Mesendoderm (in vitro differentiated cells): ENCODE data around the gene TEAD1. TPM values are rescaled to one million over a fixed set of nuclear protein-coding genes. Genes with fewer than 3 reads are reported as not detected.

ENCODE experiments used
- DNase-seq: peaks from one replicate; pipeline ENCODE4 v3.0.0; 2013
- H2AK5ac ChIP-seq: 2 replicates; pipeline ENCODE4 v1.6.1; 2013; ENCODE audit warnings: low read length, inconsistent platforms
- H2BK120ac ChIP-seq: 2 replicates; pipeline ENCODE4 v1.6.1; 2013; ENCODE audit warnings: low read depth, mild to moderate bottlenecking, low read length, moderate library complexity, mixed read lengths
- H2BK15ac ChIP-seq: replicated peaks from 2 replicates; pipeline ENCODE4 v1.6.1; 2013; ENCODE audit warnings: low read depth, mild to moderate bottlenecking, moderate library complexity
- H2BK5ac ChIP-seq: 2 replicates; pipeline ENCODE4 v1.6.1; 2013; ENCODE audit warnings: low read length, inconsistent platforms
- H3K18ac ChIP-seq: 2 replicates; pipeline ENCODE4 v1.6.1; 2013; ENCODE audit warnings: mild to moderate bottlenecking, low read length, mixed read lengths
- H3K23ac ChIP-seq: one replicate; pipeline ENCODE4 v1.6.1; 2013; ENCODE audit warnings: low read length
- H3K27ac ChIP-seq: 2 replicates; pipeline ENCODE4 v1.5.1; 2013; ENCODE audit warnings: low read depth, mild to moderate bottlenecking, inconsistent platforms, low read length, moderate library complexity
- H3K27me3 ChIP-seq: 2 replicates; pipeline ENCODE4 v1.6.1; 2013; ENCODE audit warnings: low read length, control low read depth, mild to moderate bottlenecking, inconsistent platforms; ENCODE audit not compliant: insufficient read depth, poor library complexity
- H3K36me3 ChIP-seq: 2 replicates; pipeline ENCODE4 v1.6.1; 2013; ENCODE audit warnings: low read length, inconsistent platforms; ENCODE audit not compliant: control insufficient read depth, insufficient read depth
- H3K4ac ChIP-seq: one replicate; pipeline ENCODE4 v1.6.1; 2013; ENCODE audit warnings: low read depth, mild to moderate bottlenecking, low read length, moderate library complexity
- H3K4me1 ChIP-seq: 2 replicates; pipeline ENCODE4 v1.6.1; 2013; ENCODE audit warnings: low read depth, low read length, inconsistent platforms; ENCODE audit not compliant: control insufficient read depth
- H3K4me2 ChIP-seq: 2 replicates; pipeline ENCODE4 v1.6.1; 2013; ENCODE audit warnings: low read length
- H3K4me3 ChIP-seq: 2 replicates; pipeline ENCODE4 v1.5.1; 2013; ENCODE audit warnings: mild to moderate bottlenecking, low read length
- H3K56ac ChIP-seq: one replicate; pipeline ENCODE4 v1.6.1; 2013; ENCODE audit warnings: low read length
- H3K79me1 ChIP-seq: 2 replicates; pipeline ENCODE4 v1.6.1; 2013; ENCODE audit warnings: low read length, inconsistent platforms
- H3K79me2 ChIP-seq: 2 replicates; pipeline ENCODE4 v1.6.1; 2013; ENCODE audit warnings: mild to moderate bottlenecking, low read length; ENCODE audit not compliant: control insufficient read depth, insufficient read depth
- H3K9ac ChIP-seq: 2 replicates; pipeline ENCODE4 v1.6.1; 2013; ENCODE audit warnings: low read length, inconsistent platforms
- H4K5ac ChIP-seq: one replicate; pipeline ENCODE4 v1.6.1; 2013; ENCODE audit warnings: low read length
- H4K8ac ChIP-seq: one replicate; pipeline ENCODE4 v1.6.1; 2013; ENCODE audit warnings: low read depth, mild to moderate bottlenecking, control low read depth, low read length, moderate library complexity
- WGBS: extraction: QIAGEN DNeasy Blood & Tissue Kit; methylation state at CpG from one replicate; pipeline ENCODE4 v1.1.7; 2013; ENCODE audit warnings: low lambda C conversion rate, missing lambda C conversion rate; ENCODE audit not compliant: insufficient coverage; ENCODE audit errors: extremely low coverage; 5-methylcytosine and 5-hydroxymethylcytosine counted together
- polyA plus RNA-seq, 2 experiments: library from polyadenylated mRNA; stranded (reverse); fragments of 200-250 nt; gene quantifications; one replicate each; pipeline ENCODE4 v1.2.3, GENCODE V29; 2013

TEAD1 gene
- 57.5 TPM for polyA plus RNA-seq (2013, experiment 1 of 2)
- 58.2 TPM for polyA plus RNA-seq (2013, experiment 2 of 2)

- H4K5ac ChIP-seq: no peak within 1 kb of the TSS
- peak within 1 kb of the TSS; percentile 100 for H3K18ac ChIP-seq
- H3K36me3 ChIP-seq: no peaks in the 10 kb centered on the region
- no CpG with 5 or more reads among the region's 95 CpGs for WGBS
- peak within 1 kb of the TSS; percentile 73 for H3K4me2 ChIP-seq
- H2BK120ac ChIP-seq: peak within 1 kb of the TSS; percentile 99
- H2BK15ac ChIP-seq: peak within 1 kb of the TSS; percentile 93
- H3K9ac ChIP-seq: peak within 1 kb of the TSS; percentile 91
- no peak within 1 kb of the TSS for H3K23ac ChIP-seq
- no peak within 1 kb of the TSS for H2AK5ac ChIP-seq
- H3K27ac ChIP-seq: peak within 1 kb of the TSS; percentile 95
- DNase-seq: peak; percentile 97
- H3K4me1 ChIP-seq: peaks cover 5% of the 10 kb centered on the region
- H4K8ac ChIP-seq: peak within 1 kb of the TSS; percentile 95
- H3K27me3 ChIP-seq: no peaks in the 10 kb centered on the region
- no peaks in the 10 kb centered on the region for H3K79me1 ChIP-seq
- H3K56ac ChIP-seq: peak within 1 kb of the TSS; percentile 94
- peak within 1 kb of the TSS; percentile 74 for H2BK5ac ChIP-seq
- peaks cover 28% of the 10 kb centered on the region for H3K79me2 ChIP-seq
- peak within 1 kb of the TSS; percentile 85 for H3K4me3 ChIP-seq
- H3K4ac ChIP-seq: peak within 1 kb of the TSS; percentile 99
Observed at GRCh38 chr11:12673924-12674570, at the start of gene TEAD1. Gene TEAD1, plus strand, starts transcription at chr11:12674421.

GRCh38 chr11:12624595-12624994 lies 49.6 kb upstream of the TEAD1 start:
- Histone ChIP-seq H3K4me3 (no peak overlapping the region), H4K5ac (no peak overlapping the region), H3K27me3 (no peaks in the 10 kb centered on the region), H2BK5ac (no peak overlapping the region), H3K56ac (no peak overlapping the region), H3K4ac (no peak overlapping the region), H3K18ac (no peak overlapping the region), H3K79me1 (no peaks in the 10 kb centered on the region), H3K79me2 (no peaks in the 10 kb centered on the region), H3K36me3 (no peaks in the 10 kb centered on the region), H3K9ac (no peak overlapping the region), H3K27ac (no peak overlapping the region), H3K4me1 (no peaks in the 10 kb centered on the region), H3K4me2 (no peak overlapping the region), H4K8ac (no peak overlapping the region), H3K23ac (no peak overlapping the region), H2AK5ac (no peak overlapping the region), H2BK15ac (no peak overlapping the region), H2BK120ac (no peak overlapping the region)
- DNase-seq: no peak
- WGBS: no CpG with 5 or more reads among the region's 4 CpGs

GRCh38 chr11:12625438-12626071 lies 48.7 kb upstream of the TEAD1 start:
- no peak for DNase-seq
- Histone ChIP-seq H3K27me3 (no peaks in the 10 kb centered on the region), H4K5ac (no peak overlapping the region), H4K8ac (no peak overlapping the region), H3K18ac (no peak overlapping the region), H3K23ac (no peak overlapping the region), H2BK5ac (no peak overlapping the region), H3K4me2 (no peak overlapping the region), H3K56ac (no peak overlapping the region), H3K4ac (no peak overlapping the region), H3K79me2 (no peaks in the 10 kb centered on the region), H3K36me3 (no peaks in the 10 kb centered on the region), H2BK120ac (no peak overlapping the region), H3K27ac (no peak overlapping the region), H3K9ac (no peak overlapping the region), H3K4me3 (no peak overlapping the region), H3K4me1 (no peaks in the 10 kb centered on the region), H2AK5ac (no peak overlapping the region), H2BK15ac (no peak overlapping the region), H3K79me1 (no peaks in the 10 kb centered on the region)
- no CpG with 5 or more reads among the region's 4 CpGs for WGBS

GRCh38 chr11:12626616-12627015 lies 47.6 kb upstream of the TEAD1 start:
- H3K36me3 ChIP-seq: no peaks in the 10 kb centered on the region
- no peaks in the 10 kb centered on the region for H3K4me1 ChIP-seq
- H4K8ac ChIP-seq: no peak overlapping the region
- H3K18ac ChIP-seq: no peak overlapping the region
- H2AK5ac ChIP-seq: no peak overlapping the region
- WGBS: no CpG with 5 or more reads among the region's 5 CpGs
- H2BK15ac ChIP-seq: no peak overlapping the region
- H4K5ac ChIP-seq: no peak overlapping the region
- H3K79me1 ChIP-seq: no peaks in the 10 kb centered on the region
- H3K56ac ChIP-seq: no peak overlapping the region
- H3K23ac ChIP-seq: no peak overlapping the region
- H2BK5ac ChIP-seq: no peak overlapping the region
- no peak overlapping the region for H3K27ac ChIP-seq
- no peaks in the 10 kb centered on the region for H3K27me3 ChIP-seq
- H3K9ac ChIP-seq: no peak overlapping the region
- H2BK120ac ChIP-seq: no peak overlapping the region
- no peak overlapping the region for H3K4me3 ChIP-seq
- H3K4me2 ChIP-seq: no peak overlapping the region
- H3K4ac ChIP-seq: no peak overlapping the region
- H3K79me2 ChIP-seq: no peaks in the 10 kb centered on the region
- no peak for DNase-seq

GRCh38 chr11:12628314-12628713 lies 45.9 kb upstream of the TEAD1 start:
- no peak overlapping the region for H2BK15ac ChIP-seq
- no peak overlapping the region for H3K4me3 ChIP-seq
- H3K79me1 ChIP-seq: no peaks in the 10 kb centered on the region
- no peaks in the 10 kb centered on the region for H3K79me2 ChIP-seq
- H4K8ac ChIP-seq: no peak overlapping the region
- no peaks in the 10 kb centered on the region for H3K27me3 ChIP-seq
- no peaks in the 10 kb centered on the region for H3K4me1 ChIP-seq
- no peak for DNase-seq
- WGBS: no CpG with 5 or more reads among the region's 4 CpGs
- no peak overlapping the region for H3K4ac ChIP-seq
- H3K36me3 ChIP-seq: no peaks in the 10 kb centered on the region
- H3K18ac ChIP-seq: no peak overlapping the region
- no peak overlapping the region for H2BK120ac ChIP-seq
- no peak overlapping the region for H3K56ac ChIP-seq
- no peak overlapping the region for H2AK5ac ChIP-seq
- H2BK5ac ChIP-seq: no peak overlapping the region
- H4K5ac ChIP-seq: no peak overlapping the region
- H3K4me2 ChIP-seq: no peak overlapping the region
- H3K27ac ChIP-seq: no peak overlapping the region
- H3K23ac ChIP-seq: no peak overlapping the region
- H3K9ac ChIP-seq: no peak overlapping the region
